CD14-positive monocyte (primary cell): Measurements from ENCODE around the gene SMURF1. TPM values are rescaled to one million over a fixed set of nuclear protein-coding genes. Genes with fewer than 3 reads are reported as not detected.

Experiments used
- DNase-seq, 3 donors: peaks; one replicate each; pipeline ENCODE4 v3.0.0-alpha.2; 2011 to 2022
- H2AFZ ChIP-seq: 2 replicates; pipeline ENCODE4 v1.6.0; 2012; ENCODE audit warnings: mild to moderate bottlenecking, low read depth, low read length, inconsistent platforms; ENCODE audit not compliant: insufficient read depth, poor library complexity, severe bottlenecking
- H3K27ac ChIP-seq, 2 donors: 1 replicate in 1 of 2; 2 replicates in 1 of 2; pipeline ENCODE4 v1.5.1; 2012 to 2013; ENCODE audit warnings: low read length in 2 of 2, control low read depth in 1 of 2, inconsistent platforms in 1 of 2, low read depth in 1 of 2, mild to moderate bottlenecking in 1 of 2
- H3K27me3 ChIP-seq, 2 donors: one replicate each; pipeline versions ENCODE4 v1.6.0 to v1.6.1; 2011 to 2013; ENCODE audit warnings: low read length in 2 of 2; ENCODE audit not compliant: control insufficient read depth in 2 of 2, insufficient read depth in 2 of 2
- H3K36me3 ChIP-seq, 2 donors: replicated peaks in 1 of 2; 1 replicate in 1 of 2; 2 replicates in 1 of 2; pipeline versions ENCODE4 v1.5.1 to v1.6.1; 2012 to 2013; ENCODE audit warnings: low read length in 2 of 2, control low read depth in 1 of 2, inconsistent platforms in 1 of 2, mild to moderate bottlenecking in 1 of 2; ENCODE audit not compliant: insufficient read depth in 2 of 2, control insufficient read depth in 1 of 2
- H3K4me1 ChIP-seq, 2 donors: 1 replicate in 1 of 2; 2 replicates in 1 of 2; pipeline versions ENCODE4 v1.5.1 to v1.6.1; 2012 to 2013; ENCODE audit warnings: low read length in 2 of 2, control low read depth in 1 of 2, inconsistent platforms in 1 of 2, mild to moderate bottlenecking in 1 of 2, moderate library complexity in 1 of 2; ENCODE audit not compliant: insufficient read depth in 2 of 2, control insufficient read depth in 1 of 2
- H3K4me2 ChIP-seq: replicated peaks from 2 replicates; pipeline ENCODE3; 2012; ENCODE audit warnings: low read length, moderate library complexity, mild to moderate bottlenecking; ENCODE audit not compliant: poor library complexity, severe bottlenecking; ENCODE audit errors: extremely low read depth
- H3K4me3 ChIP-seq, 3 experiments: fragments of 200-600 bp in 1 of 3; sonication (generic) in 1 of 3; replicated peaks in 1 of 3; 1 replicate in 2 of 3; 2 replicates in 1 of 3; pipeline ENCODE4 v1.5.1; 2011 to 2013; ENCODE audit warnings: low read length in 3 of 3, mild to moderate bottlenecking in 3 of 3, control low read depth in 2 of 3, low read depth in 2 of 3, inconsistent platforms in 1 of 3, moderate library complexity in 1 of 3
- H3K79me2 ChIP-seq: 2 replicates; pipeline ENCODE4 v1.6.0; 2012; ENCODE audit warnings: mild to moderate bottlenecking, control low read depth, inconsistent platforms, low read length, moderate library complexity; ENCODE audit not compliant: insufficient read depth
- H3K9ac ChIP-seq: 2 replicates; pipeline ENCODE4 v1.6.0; 2017; ENCODE audit warnings: low read length, mild to moderate bottlenecking; ENCODE audit not compliant: insufficient read depth, poor library complexity, severe bottlenecking
- H3K9me3 ChIP-seq, 2 donors: replicated peaks in 1 of 2; 1 replicate in 1 of 2; 2 replicates in 1 of 2; pipeline versions ENCODE4 v1.5.1 to v1.6.1; 2012 to 2013; ENCODE audit warnings: low read length in 2 of 2, control low read depth in 1 of 2; ENCODE audit not compliant: control insufficient read depth in 1 of 2, insufficient read depth in 1 of 2
- H4K20me1 ChIP-seq: 2 replicates; pipeline ENCODE4 v1.6.0; 2012; ENCODE audit warnings: mild to moderate bottlenecking, low read length, control low read depth, moderate library complexity; ENCODE audit not compliant: insufficient read depth
- H3K27ac Mint-ChIP-seq, 7 donors: one replicate each; pipeline ENCODE4 v1.8.0; 2020; ENCODE audit warnings: mild to moderate bottlenecking in 7 of 7, mixed read lengths in 7 of 7, moderate library complexity in 6 of 7, inconsistent platforms in 2 of 7
- H3K27me3 Mint-ChIP-seq, 3 donors: one replicate each; pipeline ENCODE4 v1.8.0; 2021 to 2022; ENCODE audit warnings: low read depth in 3 of 3, mild to moderate bottlenecking in 3 of 3, mixed read lengths in 3 of 3, moderate library complexity in 3 of 3, inconsistent platforms in 1 of 3
- H3K36me3 Mint-ChIP-seq, 2 donors: one replicate each; pipeline ENCODE4 v1.8.0; 2020; ENCODE audit warnings: mixed read lengths in 2 of 2, inconsistent platforms in 1 of 2, mild to moderate bottlenecking in 1 of 2
- H3K4me1 Mint-ChIP-seq: one replicate; pipeline ENCODE4 v1.8.0; 2020; ENCODE audit warnings: mild to moderate bottlenecking, mixed read lengths
- H3K4me3 Mint-ChIP-seq, 2 donors: one replicate each; pipeline ENCODE4 v1.8.0; 2020; ENCODE audit warnings: mild to moderate bottlenecking in 2 of 2, mixed read lengths in 2 of 2, moderate library complexity in 1 of 2
- H3K9me3 Mint-ChIP-seq, 7 donors: one replicate each; pipeline ENCODE4 v1.8.0; 2020 to 2022; ENCODE audit warnings: mixed read lengths in 7 of 7, mild to moderate bottlenecking in 6 of 7, moderate library complexity in 6 of 7, inconsistent platforms in 2 of 7
- WGBS: methylation state at CpG from one replicate; pipeline ENCODE4 v1.1.5; 2013; ENCODE audit warnings: missing lambda C conversion rate; ENCODE audit not compliant: insufficient coverage; 5-methylcytosine and 5-hydroxymethylcytosine counted together
- intact Hi-C, 2 donors: fragments of 100-400 bp; cut with micrococcal nuclease; formaldehyde crosslinking; loops; one replicate each; pipeline versions ENCODE4 v1.15.0 to v1.15.1; 2023
- polyA plus RNA-seq, 3 donors: library from polyadenylated mRNA; depleted of rRNA in 1 of 3; unstranded in 2 of 3; stranded (reverse) in 1 of 3; fragments of 300-500 nt in 2 of 3; fragments of >200 nt in 1 of 3; fragmentation: Illumina TruSeq in 2 of 3; gene quantifications; 1 replicate in 2 of 3; 2 replicates in 1 of 3; pipeline ENCODE4 v1.2.3, GENCODE V29; 2012 to 2021
- TF ChIP-seq, protein P1 (sequence below): fragments of 200-600 bp; IDR thresholded peaks from one replicate; pipeline ENCODE4 v1.8.0; 2022; ENCODE audit warnings: antibody characterized with exemption, mild to moderate bottlenecking

Gene SMURF1
- polyA plus RNA-seq, 3 donors: 0.48 to 15.8 (median 1.6) TPM

DNA sequence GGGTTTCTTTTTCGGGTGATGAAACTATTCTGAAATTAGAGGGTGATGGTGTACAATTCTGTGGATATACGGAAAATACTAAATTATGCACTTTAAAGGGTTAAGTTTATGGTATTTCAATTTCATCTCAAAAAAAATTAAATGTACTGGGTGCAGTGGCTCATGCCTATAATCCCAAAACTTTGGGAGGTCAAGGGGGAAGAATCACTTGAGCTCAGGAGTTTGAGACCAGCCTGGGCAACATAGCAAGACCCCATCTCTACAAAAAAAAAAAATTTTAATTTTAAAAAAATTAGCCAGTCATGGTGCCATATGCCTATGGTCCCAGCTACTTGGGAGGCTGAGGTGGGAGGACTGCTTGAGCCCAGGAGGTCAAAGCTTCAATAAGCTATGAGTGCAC lies 57.0 kb downstream of the SMURF1 start:
- Histone ChIP-seq H3K9ac (no peak overlapping the region), H3K4me2 (no peak overlapping the region), H3K27me3 (no peaks in the 10 kb centered on the region), H3K9me3 (peaks cover 6 to 7% of the 10 kb centered on the region in 2 donors), H4K20me1 (peaks cover 92% of the 10 kb centered on the region), H3K27ac (no peak overlapping the region), H3K79me2 (peaks cover 81% of the 10 kb centered on the region), H3K36me3 (peaks cover 0 to 8% of the 10 kb centered on the region in 2 donors), H2AFZ (no peak overlapping the region), H3K4me1 (peaks cover 11 to 13% of the 10 kb centered on the region in 2 donors), H3K4me3 (no peak overlapping the region)
- TF ChIP-seq, protein P1, sequence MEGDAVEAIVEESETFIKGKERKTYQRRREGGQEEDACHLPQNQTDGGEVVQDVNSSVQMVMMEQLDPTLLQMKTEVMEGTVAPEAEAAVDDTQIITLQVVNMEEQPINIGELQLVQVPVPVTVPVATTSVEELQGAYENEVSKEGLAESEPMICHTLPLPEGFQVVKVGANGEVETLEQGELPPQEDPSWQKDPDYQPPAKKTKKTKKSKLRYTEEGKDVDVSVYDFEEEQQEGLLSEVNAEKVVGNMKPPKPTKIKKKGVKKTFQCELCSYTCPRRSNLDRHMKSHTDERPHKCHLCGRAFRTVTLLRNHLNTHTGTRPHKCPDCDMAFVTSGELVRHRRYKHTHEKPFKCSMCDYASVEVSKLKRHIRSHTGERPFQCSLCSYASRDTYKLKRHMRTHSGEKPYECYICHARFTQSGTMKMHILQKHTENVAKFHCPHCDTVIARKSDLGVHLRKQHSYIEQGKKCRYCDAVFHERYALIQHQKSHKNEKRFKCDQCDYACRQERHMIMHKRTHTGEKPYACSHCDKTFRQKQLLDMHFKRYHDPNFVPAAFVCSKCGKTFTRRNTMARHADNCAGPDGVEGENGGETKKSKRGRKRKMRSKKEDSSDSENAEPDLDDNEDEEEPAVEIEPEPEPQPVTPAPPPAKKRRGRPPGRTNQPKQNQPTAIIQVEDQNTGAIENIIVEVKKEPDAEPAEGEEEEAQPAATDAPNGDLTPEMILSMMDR: no peak
- Mint-ChIP-seq H3K27me3 (no peaks in the 10 kb centered on the region), H3K4me1 (peaks cover 25% of the 10 kb centered on the region), H3K9me3 (peaks cover 1 to 14% (median 8%) of the 10 kb centered on the region in 7 donors), H3K4me3 (no peak overlapping the region), H3K27ac (no peak overlapping the region), H3K36me3 (peaks cover 19 to 25% of the 10 kb centered on the region in 2 donors)
- intact Hi-C loops: no loop called here
- no peak for DNase-seq
- no CpG with 5 or more reads among the region's 2 CpGs for WGBS

DNA sequence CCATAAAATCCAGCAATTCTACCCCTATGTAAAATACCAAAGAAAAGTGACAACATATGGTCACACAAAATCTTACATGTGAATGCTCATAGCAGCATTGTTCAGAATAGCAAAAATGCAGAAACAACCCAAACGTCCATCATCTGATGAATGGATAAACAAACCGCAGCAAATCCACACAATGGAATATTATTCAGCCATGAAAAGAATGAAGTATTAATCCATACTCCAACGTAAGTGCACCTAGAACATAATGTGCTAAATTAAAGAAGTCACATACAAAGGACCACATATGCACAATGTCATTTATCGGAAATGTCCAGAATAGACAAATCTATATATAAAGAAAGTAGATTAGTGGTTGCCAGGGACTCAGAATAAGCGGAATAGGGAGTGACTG lies 57.4 kb downstream of the SMURF1 start:
- peaks cover 92% of the 10 kb centered on the region for H4K20me1 ChIP-seq
- no peak overlapping the region for H3K4me3 ChIP-seq
- H3K4me3 Mint-ChIP-seq: no peak overlapping the region
- TF ChIP-seq, protein P1: no peak
- WGBS: 100% methylated on average over 1 of the region's 5 CpGs
- peaks cover 1 to 14% (median 8%) of the 10 kb centered on the region in 7 donors for H3K9me3 Mint-ChIP-seq
- no peak overlapping the region for H3K27ac ChIP-seq
- peaks cover 29% of the 10 kb centered on the region for H3K4me1 Mint-ChIP-seq
- intact Hi-C loops: no loop called here
- H2AFZ ChIP-seq: no peak overlapping the region
- peaks cover 0 to 8% of the 10 kb centered on the region in 2 donors for H3K36me3 ChIP-seq
- DNase-seq: no peak
- H3K79me2 ChIP-seq: peaks cover 77% of the 10 kb centered on the region
- H3K4me1 ChIP-seq: peaks cover 13 to 15% of the 10 kb centered on the region in 2 donors
- peaks cover 6 to 7% of the 10 kb centered on the region in 2 donors for H3K9me3 ChIP-seq
- no peak overlapping the region for H3K9ac ChIP-seq
- no peak overlapping the region for H3K4me2 ChIP-seq
- no peaks in the 10 kb centered on the region for H3K27me3 Mint-ChIP-seq
- H3K27ac Mint-ChIP-seq: no peak overlapping the region
- no peaks in the 10 kb centered on the region for H3K27me3 ChIP-seq
- H3K36me3 Mint-ChIP-seq: peaks cover 19 to 25% of the 10 kb centered on the region in 2 donors
